NB4 (cell line): Measurements from ENCODE around the gene ANGEL2.

Experiments used
- DNase-seq: peaks from one replicate; pipeline ENCODE4 v3.0.0; 2010; ENCODE audit warnings: low read depth
- H3K4me3 ChIP-seq: one replicate; pipeline ENCODE4 v1.5.1; 2011; ENCODE audit warnings: mild to moderate bottlenecking, low read depth, low read length, moderate library complexity
- CTCF ChIP-seq: IDR thresholded peaks from one replicate; pipeline ENCODE4 v1.5.1; 2012; ENCODE audit warnings: low read depth, low read length
- MYC ChIP-seq: IDR thresholded peaks from 2 replicates; pipeline ENCODE4 v1.6.1; 2011; ENCODE audit warnings: low read depth, low read length
- POLR2A ChIP-seq: IDR thresholded peaks from 2 replicates; pipeline ENCODE4 v1.6.1; 2011; ENCODE audit warnings: mild to moderate bottlenecking; ENCODE audit not compliant: insufficient read length; ENCODE audit errors: extremely low read depth
- TF ChIP-seq, protein P1 (sequence below): IDR thresholded peaks from 2 replicates; pipeline ENCODE4 v1.6.1; 2011; ENCODE audit warnings: low read depth, low read length

The ANGEL2 gene

GRCh38 chr1:212946872-212947271, 68.8 kb downstream of the ANGEL2 start:
- no peak for DNase-seq
- no peak overlapping the region for H3K4me3 ChIP-seq
- TF ChIP-seq, protein P1, sequence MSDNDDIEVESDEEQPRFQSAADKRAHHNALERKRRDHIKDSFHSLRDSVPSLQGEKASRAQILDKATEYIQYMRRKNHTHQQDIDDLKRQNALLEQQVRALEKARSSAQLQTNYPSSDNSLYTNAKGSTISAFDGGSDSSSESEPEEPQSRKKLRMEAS, result no peak
- TF ChIP-seq CTCF (no peak), MYC (no peak)

DNA sequence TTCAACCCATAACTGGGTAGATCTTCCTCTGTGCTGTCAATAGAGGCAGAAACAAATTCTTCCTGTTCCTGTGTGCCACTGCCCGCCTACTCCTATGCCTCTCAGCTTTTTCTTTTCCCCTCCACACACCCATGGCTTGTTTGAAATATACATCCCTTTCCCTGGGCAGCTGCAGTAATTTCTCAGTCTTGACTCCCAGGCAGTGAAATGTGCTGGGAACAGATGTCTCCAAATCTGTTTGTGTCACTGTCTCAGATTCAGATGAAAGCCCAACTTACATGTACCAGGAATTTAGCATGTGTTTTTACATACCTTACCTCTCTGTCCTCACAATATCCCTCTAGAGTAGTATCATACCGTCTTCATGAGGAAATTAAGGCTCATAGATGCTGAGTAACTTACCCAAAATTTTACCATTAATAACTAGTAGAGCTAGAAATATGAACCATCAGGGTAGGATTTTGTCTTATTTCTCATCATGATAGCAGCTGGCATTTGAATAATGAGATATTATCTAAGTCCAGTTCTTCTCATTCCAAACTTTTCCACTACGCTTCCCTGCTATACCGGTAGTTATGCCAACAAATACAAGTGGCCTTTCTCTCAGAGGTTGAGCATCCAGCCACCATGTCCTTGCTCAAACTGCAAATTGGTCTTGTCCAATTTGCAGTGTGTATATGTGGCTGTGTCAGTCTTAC, 70.1 kb downstream of the ANGEL2 start:
- DNase-seq, result no peak
- TF ChIP-seq, protein P1, result no peak
- no peak for TF ChIP-seq POLR2A
- TF ChIP-seq CTCF, result no peak
- no peak for TF ChIP-seq MYC

GRCh38 chr1:212945056-212945455, 70.6 kb downstream of the ANGEL2 start:
- no peak overlapping the region for H3K4me3 ChIP-seq
- no peak for TF ChIP-seq POLR2A
- DNase-seq, result no peak

More for the DNA sequence above, 70.1 kb downstream of the ANGEL2 start:
- H3K4me3 ChIP-seq, result no peak overlapping the region

DNA sequence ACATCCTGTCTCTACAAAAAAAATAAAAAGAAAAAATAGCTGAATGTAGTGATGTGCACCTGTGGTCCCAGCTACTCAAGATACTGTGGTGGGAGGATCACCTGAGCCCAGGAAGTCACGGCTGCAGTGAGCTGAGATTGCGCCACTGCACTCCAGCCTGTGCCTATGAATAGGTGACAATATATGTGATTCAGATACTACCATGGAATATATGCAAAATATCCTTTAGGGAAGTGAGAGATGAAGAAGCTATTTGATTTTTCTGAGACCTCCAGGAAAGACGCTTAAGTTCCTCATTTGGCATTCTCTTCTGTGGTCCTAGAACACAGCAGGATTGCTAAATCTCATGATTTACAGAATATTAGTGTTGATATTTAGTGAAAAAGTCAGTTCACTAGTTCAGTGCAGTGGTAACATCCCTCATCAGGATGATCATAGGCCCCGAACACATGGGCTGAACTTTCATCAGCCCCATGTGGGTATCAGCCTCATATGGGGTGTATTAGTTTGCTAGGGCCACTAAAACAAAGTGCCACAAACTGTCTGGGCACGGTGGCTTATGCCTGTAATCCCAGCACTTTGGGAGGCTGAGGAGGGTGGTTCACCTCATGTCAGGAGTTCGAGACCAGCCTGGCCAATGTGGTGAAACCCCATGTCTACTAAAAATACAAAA, 71.3 kb downstream of the ANGEL2 start:
- H3K4me3 ChIP-seq, result no peak overlapping the region
- TF ChIP-seq MYC, result no peak
- no peak for TF ChIP-seq CTCF
- no peak for TF ChIP-seq POLR2A
- TF ChIP-seq, protein P1, result no peak
- DNase-seq, result no peak

- TF ChIP-seq, protein P1, result no peak
- TF ChIP-seq POLR2A, result no peak
- no peak for DNase-seq
- no peak overlapping the region for H3K4me3 ChIP-seq
Observed at GRCh38 chr1:212943393-212943710, 72.3 kb downstream of the ANGEL2 start.

DNA sequence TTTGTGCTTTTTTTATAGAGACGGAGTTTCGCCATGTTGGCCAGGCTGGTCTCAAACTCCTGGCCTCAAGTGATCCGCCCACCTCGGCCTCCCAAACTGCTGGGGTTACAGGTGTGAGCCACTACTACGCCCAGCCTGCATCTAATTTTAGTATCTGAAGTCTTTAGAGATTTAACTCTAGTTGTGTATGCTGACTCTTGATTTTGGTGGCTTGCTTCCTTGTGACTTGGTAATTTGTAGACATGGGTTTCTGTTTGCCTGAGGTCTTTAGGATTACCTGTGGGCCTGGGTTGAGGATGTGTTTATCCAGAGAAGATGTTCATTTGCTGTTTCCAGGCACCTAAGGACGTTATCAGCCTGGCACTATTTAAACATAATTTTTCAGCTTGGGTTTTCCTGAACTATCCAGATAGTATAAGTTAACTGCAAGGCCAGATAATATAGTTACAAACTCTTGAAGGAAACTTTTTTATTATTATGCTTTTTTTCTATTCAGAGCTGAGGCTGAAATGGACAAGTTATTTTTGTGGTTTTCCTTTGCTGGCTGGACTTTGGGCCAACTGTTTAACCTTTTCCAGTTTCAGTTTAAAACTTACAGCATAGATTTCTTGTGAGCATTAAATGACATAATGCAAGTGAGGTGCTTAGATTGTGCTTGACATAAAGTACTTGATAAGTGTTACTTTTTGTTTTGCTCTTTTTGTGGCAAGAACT, 72.8 kb downstream of the ANGEL2 start:
- no peak overlapping the region for H3K4me3 ChIP-seq
- TF ChIP-seq CTCF (no peak), POLR2A (no peak), MYC (no peak)
- TF ChIP-seq, protein P1, result no peak

More for the DNA sequence above, 72.8 kb downstream of the ANGEL2 start:
- DNase-seq, result no peak
